Measurements from ENCODE around the gene CHST8.

DNA sequence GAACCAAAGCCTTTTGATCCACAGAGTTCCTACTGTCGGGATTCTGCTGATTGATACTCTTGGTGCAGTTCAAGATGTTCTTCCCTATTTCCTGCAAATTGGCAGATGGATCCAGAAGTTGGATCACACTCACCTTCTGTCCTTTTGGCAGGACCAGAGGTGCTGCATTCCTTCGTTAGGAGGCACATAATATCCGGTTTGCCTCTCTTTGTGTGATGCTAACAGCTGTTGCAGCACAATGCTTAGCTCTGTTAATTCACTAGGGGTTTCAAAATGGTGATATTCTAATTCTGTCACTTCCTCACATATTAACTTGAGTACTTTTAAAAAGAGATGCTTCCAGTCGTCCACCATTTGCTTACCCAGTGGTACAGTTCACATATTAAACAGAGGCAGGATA lies 15.2 kb upstream of the CHST8 start:
- TF ChIP-seq FOXK2 (IDR thresholded peaks at IDR 0.05) (no peak), FOXM1 (IDR thresholded peaks at IDR 0.05; ENCODE audit: borderline replicate concordance) (no peak), BHLHE40 (IDR thresholded peaks at IDR 0.05; ENCODE audit: borderline replicate concordance) (no peak), SP1 (IDR thresholded peaks at IDR 0.05) (no peak), LEF1 (IDR thresholded peaks at IDR 0.05; ENCODE audit: borderline replicate concordance) (no peak), FOXA1 (IDR thresholded peaks at IDR 0.05) (no peak)
- TF ChIP-seq, protein P1, sequence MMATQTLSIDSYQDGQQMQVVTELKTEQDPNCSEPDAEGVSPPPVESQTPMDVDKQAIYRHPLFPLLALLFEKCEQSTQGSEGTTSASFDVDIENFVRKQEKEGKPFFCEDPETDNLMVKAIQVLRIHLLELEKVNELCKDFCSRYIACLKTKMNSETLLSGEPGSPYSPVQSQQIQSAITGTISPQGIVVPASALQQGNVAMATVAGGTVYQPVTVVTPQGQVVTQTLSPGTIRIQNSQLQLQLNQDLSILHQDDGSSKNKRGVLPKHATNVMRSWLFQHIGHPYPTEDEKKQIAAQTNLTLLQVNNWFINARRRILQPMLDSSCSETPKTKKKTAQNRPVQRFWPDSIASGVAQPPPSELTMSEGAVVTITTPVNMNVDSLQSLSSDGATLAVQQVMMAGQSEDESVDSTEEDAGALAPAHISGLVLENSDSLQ (IDR thresholded peaks at IDR 0.05), result no peak
